ENCODE results near the gene KCNN3.

The KCNN3 gene

DNA sequence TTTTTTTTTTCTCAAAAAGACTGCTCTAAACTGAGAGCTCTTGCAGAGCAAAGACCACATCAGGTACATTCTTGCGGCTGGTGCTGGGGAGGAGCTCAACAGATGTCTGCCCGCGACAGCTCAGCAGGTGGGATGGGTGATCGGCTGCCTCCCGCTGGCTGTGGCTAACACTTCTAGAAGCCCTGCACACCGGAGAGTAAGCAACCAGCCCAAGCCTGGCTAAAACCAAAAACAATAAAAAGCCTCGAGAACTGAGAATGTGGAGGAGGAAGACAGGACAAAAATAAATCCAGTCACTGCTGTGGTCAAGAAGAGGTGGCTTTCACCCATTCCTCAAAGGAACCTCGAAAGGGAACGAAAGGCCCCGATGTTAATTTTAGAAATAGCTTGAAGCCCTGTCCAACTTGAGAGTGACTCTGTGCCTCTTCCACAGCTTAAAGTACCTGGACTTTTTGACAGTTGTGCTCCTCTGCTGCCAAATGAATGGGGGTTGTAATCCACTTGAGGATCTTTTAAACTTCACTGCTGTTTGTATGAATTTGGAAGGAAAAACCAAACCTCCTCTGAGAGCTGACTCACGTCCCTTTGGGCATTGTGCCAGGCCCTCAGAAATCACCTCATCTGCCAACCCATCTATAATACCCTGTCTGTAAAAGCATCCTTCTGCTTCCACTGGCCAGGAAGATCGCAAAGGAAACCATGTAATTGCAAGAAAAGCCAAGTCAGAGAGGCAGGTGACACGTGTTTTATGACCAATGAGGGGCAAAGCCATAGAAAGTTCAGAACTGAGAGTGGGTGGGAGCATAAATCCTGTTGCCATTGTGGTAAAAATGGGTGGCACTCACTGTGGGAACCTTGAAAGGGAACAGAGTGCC is 78.6 kb downstream of the KCNN3 start:
- peak; percentile 74 to 90 (median 84) for DNase-seq

DNA sequence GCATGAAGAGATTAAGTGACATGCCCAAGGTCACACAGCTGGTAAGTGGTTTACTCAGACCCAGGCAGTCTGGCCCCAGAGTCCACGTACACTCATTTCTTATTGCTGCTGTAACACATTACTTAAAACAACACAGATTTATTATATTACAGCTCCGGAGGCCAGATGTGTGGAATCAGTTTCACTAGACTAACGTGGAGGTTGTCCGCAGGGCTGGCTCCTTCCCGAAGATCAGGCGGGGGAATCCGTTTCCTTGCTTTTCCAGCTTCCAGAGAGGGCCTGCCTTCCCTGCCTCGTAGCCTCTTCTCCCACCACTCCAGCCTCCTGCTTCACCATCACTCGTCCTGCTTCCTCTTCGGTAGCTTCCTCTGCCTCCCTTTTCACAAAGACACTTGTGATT is 81.2 kb downstream of the KCNN3 start:
- no peak for DNase-seq

DNA sequence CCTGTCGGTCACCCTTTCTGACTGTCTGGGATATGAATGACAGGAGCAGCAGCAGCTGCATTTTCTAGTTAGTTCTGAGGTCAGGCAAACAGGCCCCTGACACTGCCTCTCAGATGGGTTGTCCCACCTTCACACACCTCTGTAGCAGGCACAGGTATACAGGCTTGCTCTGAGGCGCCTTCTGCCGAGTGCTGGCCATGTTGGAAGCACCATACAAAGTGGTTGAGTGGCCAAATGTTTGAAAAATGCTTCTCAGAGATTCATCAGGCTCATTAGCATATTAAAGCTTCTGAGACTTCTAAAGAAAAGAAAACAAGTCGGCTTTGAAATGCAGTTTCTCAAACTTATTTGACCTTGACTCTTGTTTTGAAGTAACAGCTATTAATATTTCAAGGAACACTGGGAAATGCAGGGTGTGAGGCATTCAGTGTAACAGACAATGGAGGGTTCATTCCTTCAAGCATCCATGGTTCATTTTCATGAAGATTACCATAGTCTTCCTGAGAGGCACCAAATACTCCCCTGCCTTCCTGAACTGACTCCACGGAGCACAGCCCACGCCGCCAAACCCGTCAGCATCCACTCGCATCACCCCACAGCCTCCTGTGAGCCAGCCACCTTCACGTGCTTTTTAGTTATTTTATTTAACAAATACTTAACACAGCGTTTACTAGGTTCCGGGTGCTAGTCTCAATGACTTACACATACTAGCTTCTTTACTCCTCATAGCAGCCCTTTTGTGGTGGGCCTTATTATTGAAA is 81.8 kb downstream of the KCNN3 start:
- no peak for DNase-seq

DNA sequence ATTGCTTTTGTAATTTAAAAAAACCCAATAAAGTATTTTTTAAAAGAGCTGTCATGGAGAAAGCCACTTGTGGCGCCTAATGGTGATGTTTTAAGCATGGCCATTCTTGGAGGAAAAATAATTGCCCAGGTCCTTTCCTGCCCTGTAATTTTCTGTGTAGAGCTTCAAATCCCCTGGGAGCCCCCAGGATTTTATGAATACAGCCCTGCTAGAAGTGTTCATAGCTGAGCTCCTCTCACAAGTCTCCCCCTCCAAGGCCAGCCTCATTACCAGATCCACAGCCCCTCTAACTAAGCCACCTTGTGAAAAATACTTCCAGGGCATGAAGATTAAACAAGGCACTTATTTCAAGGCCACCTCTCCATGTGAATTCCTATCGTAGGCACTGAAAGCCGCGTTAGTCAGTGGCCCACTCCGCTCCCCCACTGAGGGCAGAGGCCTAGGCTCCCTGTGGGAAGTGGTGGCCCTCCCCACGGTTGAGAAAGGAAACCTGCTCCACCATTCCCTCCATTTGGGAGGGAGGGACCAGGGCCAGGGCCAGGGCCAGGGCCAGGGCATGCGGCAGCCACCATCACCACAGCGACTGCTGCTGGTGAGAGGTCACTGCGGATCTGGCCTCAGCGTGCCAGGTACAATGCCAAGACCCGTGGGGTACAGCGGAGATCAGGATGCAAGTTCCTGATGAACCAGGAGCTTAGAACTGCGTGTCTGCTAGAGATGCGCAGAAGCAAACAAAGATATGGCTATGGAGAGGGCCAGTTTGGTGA is 83.1 kb downstream of the KCNN3 start:
- DNase-seq = no peak

DNA sequence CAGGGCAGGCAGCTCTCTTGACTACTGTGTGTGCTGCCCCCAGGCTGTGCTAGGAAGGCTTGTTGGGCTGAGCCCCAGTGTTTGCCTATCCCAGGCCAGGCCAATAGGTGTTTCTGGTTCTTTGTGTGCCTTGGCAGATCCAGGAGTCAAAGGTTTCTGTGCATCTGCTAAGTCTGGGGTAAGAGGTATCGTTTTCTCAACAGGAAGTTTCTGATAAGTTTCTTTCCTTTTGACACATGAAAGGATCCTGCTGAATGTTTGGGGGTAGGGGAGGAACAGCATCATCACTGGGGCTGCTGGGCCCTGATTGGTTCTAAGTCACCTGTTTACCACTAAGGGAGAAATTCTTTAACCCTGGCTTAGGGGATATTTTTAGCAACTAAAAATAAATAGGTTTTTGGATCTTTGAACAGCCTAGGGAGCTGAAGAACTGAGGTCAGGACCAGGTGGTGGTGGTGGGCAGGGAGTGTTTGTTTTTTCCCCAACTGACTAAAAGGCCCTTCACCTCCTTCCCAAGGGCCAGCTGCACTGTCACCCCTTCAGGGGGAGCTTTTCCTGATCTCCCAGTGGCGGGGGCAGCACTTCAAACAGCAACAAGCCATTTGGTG is 85.1 kb downstream of the KCNN3 start:
- DNase-seq = peak; percentile 32 to 84 (median 70)

DNA sequence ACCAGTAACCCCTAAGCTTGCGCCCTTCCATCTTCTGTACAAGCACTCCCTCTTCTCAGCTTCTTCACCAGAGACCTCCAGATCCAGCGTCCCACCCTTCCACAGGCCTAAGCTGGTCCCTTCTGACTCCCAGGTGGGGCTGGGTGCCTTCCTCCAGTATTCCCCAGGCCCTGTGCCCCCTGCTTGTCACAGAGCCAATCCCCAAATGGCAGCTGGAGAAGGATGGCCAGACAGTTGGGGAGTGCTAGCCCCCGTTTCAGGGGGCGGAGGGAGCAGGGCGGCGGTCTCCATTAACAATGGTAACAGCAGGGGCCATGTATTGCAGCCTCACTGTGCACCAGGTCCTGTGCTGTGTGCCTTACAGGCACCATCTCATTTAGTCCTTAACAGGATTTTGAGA is 85.7 kb downstream of the KCNN3 start:
- DNase-seq = no peak

DNA sequence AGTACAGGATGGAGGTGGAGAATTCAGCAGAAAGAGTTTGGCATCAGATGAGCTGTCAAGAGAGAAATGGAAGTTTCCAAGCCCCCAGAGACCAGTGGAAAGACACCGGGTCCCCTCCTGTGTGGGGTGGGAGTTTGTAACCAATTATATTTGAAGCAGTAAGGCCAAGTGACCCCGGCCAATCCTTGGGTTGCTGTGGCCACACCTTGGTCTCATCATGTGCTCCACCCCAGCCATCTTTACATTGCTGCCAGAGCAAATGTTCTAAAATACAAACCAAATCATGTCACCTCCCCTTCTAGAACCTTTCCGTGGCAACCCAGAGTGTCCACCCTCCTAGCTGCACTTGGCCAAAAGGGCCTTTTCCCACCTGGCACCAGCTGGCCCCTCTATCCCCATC is 86.1 kb downstream of the KCNN3 start:
- no peak for DNase-seq

DNA sequence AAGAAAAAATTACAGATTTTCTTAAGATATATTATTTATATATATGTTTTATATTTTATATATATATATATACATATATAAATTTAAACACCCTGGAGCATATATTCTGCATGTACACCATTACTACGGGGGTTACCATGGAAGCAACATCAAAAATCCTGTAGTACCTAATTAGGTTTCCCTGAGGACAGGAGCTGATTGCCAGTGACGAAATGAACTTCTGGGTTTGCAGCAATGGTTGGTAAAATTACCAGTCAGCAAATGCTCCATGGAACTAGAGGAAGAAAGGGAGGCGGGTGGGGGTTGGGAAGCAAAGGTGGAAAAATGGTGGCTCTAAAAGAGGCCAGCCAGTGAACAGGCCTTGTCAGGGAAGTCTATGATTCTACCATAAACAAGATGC is 89.5 kb downstream of the KCNN3 start:
- no peak for DNase-seq

DNA sequence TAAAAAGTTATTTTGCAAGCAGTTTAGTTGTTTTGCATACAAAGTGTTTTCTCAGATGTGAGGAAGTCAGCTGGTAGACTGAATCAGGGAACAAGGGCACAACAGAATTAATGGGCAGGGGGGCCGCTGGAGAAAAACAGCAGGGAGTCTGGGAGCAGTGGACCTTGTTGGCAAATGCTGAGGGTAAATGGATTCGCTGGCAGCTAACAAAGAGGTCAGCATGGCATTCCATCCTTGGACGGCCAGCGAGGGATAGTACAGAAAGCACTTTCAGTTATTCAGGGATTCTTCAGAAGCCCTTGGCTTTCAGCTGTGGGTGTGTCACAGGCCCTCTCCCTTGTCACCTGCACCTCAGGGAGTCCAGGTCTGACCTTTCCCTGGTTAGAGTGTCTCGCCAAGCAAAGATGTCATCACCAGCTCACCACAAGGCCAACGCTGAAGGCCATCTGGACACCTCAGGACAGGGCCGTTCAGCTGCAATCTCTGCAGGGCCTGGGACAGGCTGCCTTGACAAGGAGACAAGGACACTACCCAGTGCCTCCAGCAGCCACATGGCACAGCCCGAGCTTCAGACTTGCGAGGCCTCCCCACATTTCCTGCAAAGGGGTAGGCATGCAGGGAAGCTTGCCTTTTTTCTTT is 90.4 kb downstream of the KCNN3 start:
- no peak for DNase-seq

DNA sequence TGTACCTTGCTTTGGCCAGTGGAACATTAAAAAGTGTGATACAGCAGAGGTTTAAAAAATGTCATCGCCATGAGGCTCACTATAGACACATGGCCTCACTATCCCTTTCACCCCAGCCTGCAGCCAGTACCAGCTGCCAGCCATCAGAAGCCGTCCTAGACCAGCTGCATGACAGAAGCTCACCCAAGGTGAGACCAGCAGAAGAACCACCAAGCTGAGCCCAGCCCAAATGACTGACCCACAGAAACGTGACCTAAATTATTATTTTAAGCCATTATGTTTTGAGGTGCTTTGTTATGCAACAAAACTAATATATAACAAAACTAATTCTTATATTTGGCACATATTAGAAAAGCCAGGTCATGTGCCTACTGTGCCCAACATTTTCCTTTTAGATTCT is 91.1 kb downstream of the KCNN3 start:
- DNase-seq = no peak

DNA sequence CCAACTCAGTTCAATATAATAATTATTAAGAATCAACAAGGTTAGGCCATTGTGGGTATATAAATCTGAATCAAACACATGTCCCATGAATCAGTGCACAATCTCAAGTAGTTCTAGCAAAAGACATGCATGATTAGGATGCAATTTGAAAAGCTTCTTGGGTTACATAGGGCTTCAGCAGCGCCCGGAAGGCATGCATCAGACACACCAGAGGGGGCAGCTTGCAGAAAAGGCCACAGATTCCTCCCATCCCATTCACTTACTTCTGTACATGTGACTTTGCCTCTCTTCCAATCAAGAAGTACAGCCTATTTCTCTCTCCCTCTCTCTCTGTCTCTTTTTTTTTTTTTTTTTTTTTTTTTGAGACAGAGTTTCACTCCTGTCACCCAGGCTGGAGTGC is 91.8 kb downstream of the KCNN3 start:
- DNase-seq = no peak

DNA sequence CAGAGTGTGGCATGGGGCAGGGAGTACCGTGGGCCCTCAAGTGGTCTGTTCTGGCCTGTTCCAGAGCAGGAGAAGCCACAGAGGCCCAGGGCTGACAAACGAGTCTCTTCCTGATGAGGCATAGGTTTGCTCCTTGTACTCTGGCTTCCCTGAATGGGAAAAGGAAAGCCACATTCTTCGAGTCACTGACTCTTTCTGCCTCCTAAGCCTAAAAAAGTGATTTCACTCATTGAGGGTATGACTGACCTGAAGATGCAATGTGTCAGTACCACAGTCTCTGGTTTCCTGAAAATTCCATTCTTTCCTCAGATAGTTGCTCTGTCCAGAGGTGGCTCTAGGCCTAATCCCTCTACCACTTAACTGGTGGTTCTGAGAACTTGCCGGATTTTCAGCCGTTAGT is 92.3 kb downstream of the KCNN3 start:
- no peak for DNase-seq

DNA sequence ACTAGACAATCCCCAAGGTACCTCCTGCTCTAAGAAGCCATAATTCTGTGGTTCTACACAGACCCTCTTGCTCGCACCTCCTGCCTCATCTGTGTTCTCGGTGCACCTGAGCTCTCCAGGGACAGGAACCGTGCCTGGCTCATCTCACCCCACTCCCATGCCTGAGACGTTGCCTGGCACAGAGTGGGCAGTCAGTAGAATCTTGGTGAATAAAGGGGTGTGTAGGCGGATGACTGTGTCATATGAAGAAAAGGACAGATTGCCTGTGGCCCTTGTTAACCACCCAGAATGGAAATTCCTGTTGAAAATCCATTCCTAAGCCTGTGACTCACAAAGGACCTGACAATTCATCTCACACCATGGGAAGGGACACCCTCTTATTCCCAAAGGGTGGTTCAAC is 92.9 kb downstream of the KCNN3 start:
- no peak for DNase-seq

DNA sequence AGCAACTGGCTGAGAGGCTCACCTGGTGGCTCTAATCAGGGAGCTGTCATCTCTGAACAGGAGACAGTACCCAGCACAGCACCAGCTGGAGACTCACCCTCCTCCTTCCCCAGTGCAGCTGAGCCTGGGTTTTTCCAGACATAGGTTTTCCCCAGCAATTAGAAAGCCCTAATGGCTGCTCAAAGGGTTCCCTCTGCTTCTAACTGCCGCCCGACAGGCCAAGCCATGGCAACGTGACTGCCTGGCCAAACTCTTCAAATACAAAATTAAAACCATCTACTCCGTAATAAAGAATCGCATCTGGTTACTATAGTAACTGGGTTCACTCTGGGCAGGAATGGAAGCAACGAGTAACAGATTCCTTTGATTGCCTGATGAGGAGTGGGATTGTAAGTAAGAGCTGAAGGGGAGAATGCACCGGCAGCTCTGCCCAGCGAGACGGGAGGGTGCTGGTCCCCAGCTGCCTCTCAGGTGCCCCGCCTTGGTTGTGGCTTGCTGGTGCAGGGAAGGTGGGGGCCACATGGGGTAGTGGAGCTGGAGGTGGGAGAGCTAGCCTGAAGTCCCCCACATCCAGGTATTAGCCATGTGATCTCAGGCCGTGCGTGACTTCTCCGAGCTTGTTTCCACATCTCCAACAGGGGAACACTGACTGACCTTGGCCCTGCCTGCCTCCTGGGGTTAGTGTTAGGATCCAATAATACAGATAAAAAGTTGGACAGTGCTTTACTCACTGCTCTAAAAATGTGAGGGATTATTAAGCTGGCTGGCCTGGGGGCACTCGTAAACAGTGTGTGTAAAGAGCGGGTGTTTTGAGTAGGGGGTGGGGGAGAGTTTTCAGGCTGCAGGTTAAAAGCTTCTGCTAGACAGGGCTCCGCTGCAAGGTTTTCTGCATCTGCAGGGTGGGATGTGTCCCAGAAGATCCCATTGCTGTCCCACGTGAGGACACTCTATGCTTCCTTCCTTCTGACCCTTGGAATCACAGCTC is 94.2 kb downstream of the KCNN3 start:
- no peak for DNase-seq

DNA sequence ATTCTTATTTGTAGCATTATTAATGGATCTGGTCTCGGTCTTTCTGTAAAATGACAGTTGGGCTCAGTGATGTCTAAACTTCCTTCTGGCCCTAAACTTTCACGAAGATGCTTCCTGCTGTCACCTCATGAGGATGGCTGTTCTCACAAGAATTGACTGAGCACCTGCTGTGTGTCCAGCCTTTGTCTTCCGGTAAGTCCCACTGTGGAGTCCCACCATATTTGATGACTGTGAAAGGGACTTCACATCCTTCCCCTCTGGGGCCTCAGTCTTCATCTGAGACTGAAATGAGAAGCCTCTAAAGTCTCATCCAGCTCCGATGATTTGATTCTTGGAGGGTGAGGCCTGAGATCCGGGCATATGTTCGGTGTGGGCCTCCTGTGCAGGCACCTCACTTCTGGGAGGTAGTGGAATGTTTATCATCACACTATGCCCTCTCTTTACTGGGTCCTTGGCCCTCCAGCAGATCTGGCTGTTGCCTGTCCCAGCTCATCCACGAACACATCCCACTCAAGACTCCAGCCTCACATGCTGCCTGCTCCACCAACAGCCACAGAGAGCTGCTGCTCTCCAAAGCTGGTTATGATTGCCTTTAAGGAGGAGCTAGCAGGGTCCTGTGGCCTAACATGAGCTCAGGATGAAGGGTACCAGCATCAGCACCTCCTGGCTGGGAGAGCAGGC is 95.8 kb downstream of the KCNN3 start:
- no peak for DNase-seq

DNA sequence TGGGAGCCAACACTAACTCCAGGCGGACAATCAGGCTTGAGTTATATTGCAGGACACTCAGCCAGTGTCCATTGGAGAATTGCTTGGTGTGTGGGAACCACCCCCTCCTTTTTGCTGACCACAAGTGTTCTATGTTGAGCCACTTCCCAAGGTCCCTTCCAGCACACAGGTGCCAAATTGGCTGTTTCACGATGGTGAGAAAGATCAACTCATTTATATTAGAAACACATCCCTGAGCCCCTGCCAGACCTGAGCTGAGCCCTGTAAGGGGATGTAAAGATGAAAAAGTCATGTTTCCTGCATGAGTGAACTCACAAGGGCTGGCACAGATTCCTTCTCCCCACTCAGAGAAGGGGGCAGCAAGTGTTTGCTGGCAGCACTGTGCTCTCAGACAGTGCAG is 96.5 kb downstream of the KCNN3 start:
- no peak for DNase-seq

DNA sequence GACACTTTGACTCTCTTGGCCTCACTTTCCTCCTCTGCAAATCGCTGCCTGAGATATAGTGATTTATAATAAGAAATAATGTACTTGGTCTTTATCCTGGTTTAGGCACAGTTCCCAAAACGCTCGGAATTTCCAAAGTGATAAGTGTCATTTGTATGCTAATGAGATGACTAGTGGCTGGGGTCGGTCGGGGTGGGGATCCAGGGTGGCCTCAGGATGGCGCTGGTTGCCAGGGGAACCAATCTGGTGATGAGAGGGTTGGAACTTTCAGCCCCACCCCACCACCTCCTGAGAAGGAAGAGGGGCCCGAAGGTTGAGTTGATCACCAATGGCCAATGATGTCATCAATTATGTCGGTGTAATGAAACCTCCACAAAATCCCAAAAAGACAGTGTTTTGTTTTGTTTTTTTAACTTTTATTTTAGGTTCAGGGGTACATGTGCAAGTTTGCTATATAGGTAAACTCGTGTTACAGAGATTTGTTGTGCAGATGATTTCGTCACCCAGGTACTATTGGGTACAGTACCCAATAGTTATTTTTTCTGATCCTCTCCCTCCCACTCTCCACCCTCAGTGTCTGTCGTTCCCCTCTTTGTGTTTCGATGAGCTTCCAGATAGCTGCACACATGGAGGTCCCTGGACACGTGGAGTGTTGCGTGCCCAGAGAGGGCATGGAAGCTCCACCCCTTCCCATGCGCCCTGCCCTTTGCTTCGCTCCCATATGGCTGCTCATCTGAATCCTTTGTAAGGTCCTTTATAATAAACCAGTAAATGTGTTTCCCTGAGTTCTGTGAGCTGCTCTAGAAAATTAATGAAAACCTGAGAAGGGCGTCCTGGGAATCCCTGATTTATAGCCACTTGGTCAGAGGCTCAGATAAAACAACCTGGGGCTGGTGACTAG is 97.2 kb downstream of the KCNN3 start:
- peak in 4 of 6 experiments; percentile 5 to 32 (median 10) for DNase-seq

DNA sequence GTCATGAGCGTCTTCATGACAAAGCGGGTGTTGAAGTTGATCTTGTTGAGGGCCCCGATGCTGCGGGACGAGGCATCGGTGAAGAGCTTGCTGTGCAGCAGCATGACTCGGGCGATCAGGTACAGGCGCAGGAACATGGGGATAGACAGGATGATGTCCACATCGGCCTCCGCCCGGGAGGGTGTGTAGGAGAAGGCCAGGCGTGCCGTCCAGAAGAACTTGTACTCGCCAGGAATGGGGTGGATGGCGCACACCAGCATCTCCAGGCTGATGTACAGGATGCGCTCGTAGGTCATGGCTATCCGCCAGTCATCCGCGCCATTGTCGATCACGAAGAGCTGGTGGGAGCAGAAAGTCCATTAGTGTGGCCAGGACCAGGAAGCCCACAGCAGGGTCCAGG is 98.0 kb downstream of the KCNN3 start:
- DNase-seq = no peak

DNA sequence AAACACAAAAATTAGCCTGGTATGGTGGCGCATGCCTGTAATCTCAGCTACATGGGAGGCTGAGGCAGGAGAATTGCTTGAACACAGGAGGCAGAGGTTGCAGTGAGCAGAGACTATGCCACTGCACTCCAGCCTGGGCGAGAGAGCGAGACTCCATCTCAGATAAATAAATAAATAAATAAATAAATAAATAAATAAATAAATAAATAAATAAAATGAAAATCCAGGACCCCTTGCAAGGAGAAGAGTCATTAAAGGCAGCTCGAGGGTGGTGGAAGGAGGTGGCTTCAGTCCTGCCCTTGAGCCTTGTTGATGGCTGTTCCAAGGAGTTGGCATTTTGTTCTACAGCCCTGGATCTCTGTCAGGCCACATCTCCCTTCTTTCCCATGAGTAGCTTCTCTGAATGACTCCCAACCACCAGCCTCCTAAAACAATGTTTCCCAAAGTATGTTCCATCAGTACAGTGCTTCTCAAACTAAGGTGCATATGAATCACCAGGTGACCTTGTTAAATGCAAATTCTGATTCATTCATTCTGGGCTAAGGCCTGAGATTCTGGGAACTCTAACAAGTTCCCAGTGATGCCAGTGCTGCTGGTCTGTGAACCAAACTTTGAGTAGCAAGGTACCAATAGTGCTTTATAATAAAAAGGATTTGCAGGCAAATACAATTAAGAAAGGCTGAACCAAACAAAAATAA is 99.0 kb downstream of the KCNN3 start:
- no peak for DNase-seq
